ENCODE measurements around the gene IGLON5. TPM values are rescaled to one million over a fixed set of nuclear protein-coding genes. Genes with fewer than 3 reads are reported as not detected.
A peak's percentile ranks its signal among the peaks of the same experiment; 100 is the strongest.

IGLON5 gene
- total and polyA plus RNA-seq, 2 experiments from 2014 or later = 5.0 to 29.1 TPM

- H3K4me1 Mint-ChIP-seq = peaks cover 25% of the 10 kb centered on the region
- Histone ChIP-seq H3K4me3 (peak overlapping the region; percentile 98), H2AFZ (peak overlapping the region; percentile 72), H3F3A (replicated peaks; ENCODE audit: low read depth) (no peaks in the 10 kb centered on the region; the same call in 1 of the 2 replicates), H3K27me3 (ENCODE audit: insufficient read depth) (no peaks in the 10 kb centered on the region), H3K4me1 (ENCODE audit: insufficient read depth) (peaks cover 15% of the 10 kb centered on the region; the same call in 1 of the 2 replicates), H3K36me3 (ENCODE audit: insufficient read depth) (no peaks in the 10 kb centered on the region), H3K4me2 (peak overlapping the region; percentile 95), H3K9me2 (ENCODE audit: insufficient read depth) (no peaks in the 10 kb centered on the region), H4K20me1 (replicated peaks; ENCODE audit: insufficient read depth) (no peaks in the 10 kb centered on the region), H3K27ac (ENCODE audit: low read depth) (peak overlapping the region; percentile 81; the same call in 1 of the 2 replicates), H3K79me2 (replicated peaks; ENCODE audit: insufficient read depth) (0 out of 2 replicates have a peak, but pooled peaks cover 4% of the 10 kb centered on the region)
- H3K4me3 Mint-ChIP-seq = peak overlapping the region; percentile 99
- H3K27me3 Mint-ChIP-seq (ENCODE audit: insufficient read depth, low read depth, poor library complexity) = peaks cover 17% of the 10 kb centered on the region
- H3K27ac Mint-ChIP-seq = peak overlapping the region; percentile 96
- no peak for TF ChIP-seq CTCF (conservative IDR thresholded peaks at IDR 0.05; ENCODE audit: low read depth in 2 of 2)
- peak; percentile 91 for TF ChIP-seq POLR2AphosphoS5 (IDR thresholded peaks at IDR 0.05; ENCODE audit: low read depth)
- ATAC-seq (peak; percentile 73), DNase-seq (ENCODE audit: low spot score) (peak; percentile 100)
- no peaks in the 10 kb centered on the region; the same call in 2 of the 3 replicates for H3K36me3 Mint-ChIP-seq (ENCODE audit: low read depth)
- H3K9me3 Mint-ChIP-seq = no peaks in the 10 kb centered on the region; the same call in 2 of the 3 replicates
Measured at GRCh38 chr19:51366389-51367254, 55.2 kb downstream of the IGLON5 start.

GRCh38 chr19:51367255-51367564, 55.8 kb downstream of the IGLON5 start:
- H3K9me3 Mint-ChIP-seq = no peaks in the 10 kb centered on the region; the same call in 2 of the 3 replicates
- Histone ChIP-seq H3K36me3 (ENCODE audit: insufficient read depth) (no peaks in the 10 kb centered on the region), H3K4me2 (peak overlapping the region; percentile 95), H3K4me3 (peak overlapping the region; percentile 98), H3K27ac (ENCODE audit: low read depth) (peak overlapping the region; percentile 81; the same call in 1 of the 2 replicates), H3K4me1 (ENCODE audit: insufficient read depth) (peaks cover 15% of the 10 kb centered on the region; the same call in 1 of the 2 replicates), H3K9me2 (ENCODE audit: insufficient read depth) (no peaks in the 10 kb centered on the region), H3K79me2 (replicated peaks; ENCODE audit: insufficient read depth) (0 out of 2 replicates have a peak, but pooled peaks cover 4% of the 10 kb centered on the region), H3K27me3 (ENCODE audit: insufficient read depth) (no peaks in the 10 kb centered on the region), H4K20me1 (replicated peaks; ENCODE audit: insufficient read depth) (no peaks in the 10 kb centered on the region), H3F3A (replicated peaks; ENCODE audit: low read depth) (no peaks in the 10 kb centered on the region; the same call in 1 of the 2 replicates), H2AFZ (peak overlapping the region; percentile 72)
- H3K36me3 Mint-ChIP-seq (ENCODE audit: low read depth) = no peaks in the 10 kb centered on the region; the same call in 2 of the 3 replicates
- DNase-seq (ENCODE audit: low spot score) = no peak
- H3K4me3 Mint-ChIP-seq = peak overlapping the region; percentile 99
- no peak for TF ChIP-seq STAT1 (IDR thresholded peaks at IDR 0.05; ENCODE audit: unreplicated experiment)
- TF ChIP-seq ETS1 (IDR thresholded peaks at IDR 0.05) = no peak
- ATAC-seq = peak; percentile 7
- H3K27ac Mint-ChIP-seq = peak overlapping the region; percentile 81; the same call in 1 of the 2 replicates
- H3K4me1 Mint-ChIP-seq = peaks cover 25% of the 10 kb centered on the region
- peaks cover 17% of the 10 kb centered on the region for H3K27me3 Mint-ChIP-seq (ENCODE audit: insufficient read depth, low read depth, poor library complexity)

Data from GM23338 (cell line).